GM15510 (cell line): ENCODE measurements around the gene ATP9B.

Experiments used
- POLR2A ChIP-seq: IDR thresholded peaks from 3 replicates; pipeline ENCODE4 v1.6.1; 2011; ENCODE audit warnings: borderline replicate concordance; ENCODE audit not compliant: insufficient read length; ENCODE audit errors: extremely low read depth

Gene ATP9B

DNA sequence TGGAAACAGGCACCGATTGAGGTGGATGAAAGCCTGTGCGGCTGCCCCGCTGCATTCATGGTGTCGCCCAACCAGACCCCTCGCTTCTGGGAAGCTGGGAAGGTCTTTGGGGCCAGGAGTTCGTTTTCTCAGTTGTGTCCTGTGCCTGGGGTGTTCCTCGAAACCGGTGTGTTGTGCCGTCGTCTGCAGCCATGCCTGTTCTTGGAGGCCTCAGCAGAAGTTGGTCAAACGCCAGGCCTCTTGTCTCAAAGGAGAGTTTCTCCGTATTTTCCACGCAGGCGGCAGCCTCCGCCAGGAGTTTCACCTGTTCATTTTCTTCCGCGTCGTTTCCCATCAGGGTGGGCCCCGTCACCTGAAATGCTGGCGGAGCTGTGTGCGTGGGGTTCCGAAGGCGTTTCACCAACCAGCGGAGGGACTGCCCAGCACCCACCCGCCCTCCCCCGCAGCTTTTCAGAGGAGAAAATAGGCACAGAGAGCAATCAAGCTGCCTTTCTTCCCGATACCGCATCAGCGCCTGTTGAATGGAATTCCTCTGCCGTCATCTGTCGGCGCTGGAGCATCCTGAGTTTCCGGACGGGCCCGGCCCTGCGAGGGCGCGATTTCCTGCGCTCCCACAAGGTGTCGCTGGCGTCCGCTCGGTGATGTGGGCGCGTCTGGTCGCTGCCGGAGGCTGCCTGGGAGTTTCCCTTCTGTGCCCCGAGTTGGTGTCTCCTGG, 309.5 kb downstream of the ATP9B start:
- TF ChIP-seq POLR2A, result no peak

DNA sequence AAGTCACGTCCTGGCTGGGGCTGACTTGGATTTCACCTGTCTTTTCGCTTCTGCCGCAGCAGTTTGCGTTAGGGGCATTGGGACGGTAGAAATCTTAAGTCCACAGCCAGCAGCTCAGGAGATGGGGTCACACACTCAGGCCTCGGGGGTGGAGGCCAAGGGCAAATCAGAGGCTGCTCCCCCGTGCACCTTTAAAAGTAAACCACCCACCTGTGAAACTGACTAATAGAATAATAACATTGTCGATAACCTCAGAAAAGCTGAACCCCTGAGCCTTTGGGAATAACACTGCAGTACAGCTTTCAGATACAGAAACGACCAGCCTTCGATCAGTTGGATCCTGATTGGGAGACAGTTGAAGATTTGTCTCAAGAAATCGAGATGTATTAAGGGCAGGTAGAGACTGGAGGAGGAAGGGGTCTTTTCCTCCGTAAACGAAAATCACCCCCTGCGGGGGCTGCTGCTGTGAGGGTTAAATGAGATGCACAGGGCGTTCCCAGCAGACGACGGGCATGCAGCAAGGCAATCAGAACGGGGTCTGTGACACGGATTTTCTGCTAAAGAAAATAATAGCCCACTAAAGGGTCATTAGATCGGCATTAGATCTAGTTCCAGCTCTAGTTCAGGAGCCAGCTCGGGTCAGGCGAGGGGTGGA, 310.2 kb downstream of the ATP9B start:
- no peak for TF ChIP-seq POLR2A

DNA sequence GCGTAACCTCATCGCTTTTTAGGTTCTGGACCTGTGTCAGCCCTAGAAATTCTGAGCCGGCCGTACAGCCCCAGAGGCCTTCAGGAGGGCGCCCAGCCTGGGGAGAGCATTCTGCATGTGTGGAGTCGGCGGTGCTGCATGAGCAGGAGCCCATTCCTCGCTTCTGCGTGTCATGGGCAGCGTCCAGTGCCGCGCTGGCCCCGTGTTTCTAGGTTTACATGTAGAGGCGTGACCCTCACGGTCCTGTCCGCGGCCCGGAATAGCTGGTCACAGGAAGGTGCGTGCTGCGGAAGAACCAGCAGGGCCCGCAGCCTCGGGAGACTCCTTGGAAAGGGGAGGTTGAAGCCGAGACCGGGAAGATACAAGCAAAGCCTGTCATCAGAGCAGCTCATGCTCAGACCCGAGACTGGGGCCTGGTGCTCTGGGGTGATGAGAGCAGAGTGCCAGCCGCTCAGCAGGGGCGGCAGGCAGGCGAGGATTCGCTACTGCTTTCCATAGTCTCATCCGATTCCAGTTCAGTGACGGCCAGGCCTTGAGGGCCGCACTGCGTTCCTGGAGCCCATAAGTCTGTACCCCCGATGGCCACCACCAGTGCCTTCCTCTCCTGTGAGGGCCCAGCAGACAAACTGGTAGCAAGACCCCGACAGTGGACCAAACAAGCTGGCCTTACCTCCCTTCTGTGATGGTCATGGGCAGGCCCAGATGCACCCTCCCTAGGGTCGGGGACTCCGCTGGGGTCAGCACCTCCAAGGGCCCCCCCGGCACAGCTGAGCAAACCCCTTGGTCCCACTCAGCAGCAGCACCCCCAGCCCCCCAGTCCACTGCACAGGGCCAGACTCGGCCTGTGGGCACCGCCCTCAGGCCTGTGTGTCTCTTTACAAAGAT, 311.0 kb downstream of the ATP9B start:
- TF ChIP-seq POLR2A, result no peak

GRCh38 chr18:79380816-79381806, 311.9 kb downstream of the ATP9B start:
- no peak for TF ChIP-seq POLR2A

GRCh38 chr18:79381811-79382311, 312.7 kb downstream of the ATP9B start:
- no peak for TF ChIP-seq POLR2A

- no peak for TF ChIP-seq POLR2A
Measured at GRCh38 chr18:79382681-79383387, 313.6 kb downstream of the ATP9B start.

DNA sequence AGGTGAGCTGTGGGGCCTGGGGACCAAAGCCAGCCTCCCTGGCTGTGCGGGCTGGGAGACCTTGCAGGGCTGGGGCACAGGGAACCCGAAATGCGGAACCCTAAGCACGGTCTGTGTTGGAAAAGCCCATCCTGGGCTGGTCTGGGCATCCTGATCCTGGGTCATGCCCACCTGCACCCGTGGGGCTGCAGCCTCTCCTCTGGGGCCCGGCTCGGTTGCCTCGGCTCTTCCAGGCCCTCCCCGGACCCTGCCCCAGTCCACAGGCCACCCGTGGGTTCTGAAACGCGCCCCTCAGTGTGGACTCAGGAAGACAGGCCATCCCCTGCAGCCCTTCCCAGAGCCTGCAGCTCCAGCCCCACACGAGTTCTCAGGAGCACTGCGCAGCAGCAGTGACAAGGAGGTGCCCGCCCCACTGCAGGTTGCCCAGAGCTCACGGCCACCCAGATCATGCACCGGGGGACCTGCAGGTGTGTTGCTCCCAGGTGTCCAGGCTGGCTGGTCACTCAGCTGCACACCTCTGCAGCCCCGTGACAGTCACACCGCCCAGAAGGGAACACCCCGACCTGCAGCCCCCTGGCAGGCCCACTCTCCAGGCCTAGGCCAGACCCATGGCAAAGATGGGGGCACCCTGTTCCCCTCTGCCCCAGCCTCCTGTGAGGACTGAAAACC, 314.3 kb downstream of the ATP9B start:
- TF ChIP-seq POLR2A, result no peak

DNA sequence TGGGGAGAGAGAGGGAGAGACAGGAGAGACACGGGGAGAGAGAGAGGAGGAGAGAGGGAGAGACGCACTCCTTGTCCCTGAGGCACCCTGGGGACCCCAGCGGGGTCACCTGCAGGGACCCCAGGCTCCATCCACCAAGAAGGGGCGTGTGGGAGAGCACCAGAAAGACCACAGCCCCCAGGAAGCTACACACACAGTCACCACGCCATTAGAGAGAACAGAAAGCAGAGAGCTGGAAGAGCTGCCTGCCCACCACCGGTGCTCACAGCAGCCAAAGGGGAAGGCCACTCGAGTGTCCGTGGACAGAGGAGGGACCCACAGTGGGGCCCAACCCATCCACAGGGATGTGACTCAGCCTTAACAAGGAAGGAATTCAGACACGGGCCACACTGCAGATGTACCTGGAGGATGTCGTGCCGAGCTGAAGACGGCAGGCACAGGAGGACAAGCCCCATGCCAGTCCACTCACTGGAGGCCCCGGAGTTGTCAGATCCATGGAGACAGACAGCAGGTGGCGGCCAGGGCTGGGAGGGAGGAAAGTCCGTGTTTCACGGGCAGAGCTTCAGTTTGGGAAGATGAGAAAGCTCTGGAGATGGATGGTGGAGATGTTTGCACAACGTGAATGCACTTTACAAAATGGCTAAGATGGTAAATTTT, 315.1 kb downstream of the ATP9B start:
- no peak for TF ChIP-seq POLR2A

DNA sequence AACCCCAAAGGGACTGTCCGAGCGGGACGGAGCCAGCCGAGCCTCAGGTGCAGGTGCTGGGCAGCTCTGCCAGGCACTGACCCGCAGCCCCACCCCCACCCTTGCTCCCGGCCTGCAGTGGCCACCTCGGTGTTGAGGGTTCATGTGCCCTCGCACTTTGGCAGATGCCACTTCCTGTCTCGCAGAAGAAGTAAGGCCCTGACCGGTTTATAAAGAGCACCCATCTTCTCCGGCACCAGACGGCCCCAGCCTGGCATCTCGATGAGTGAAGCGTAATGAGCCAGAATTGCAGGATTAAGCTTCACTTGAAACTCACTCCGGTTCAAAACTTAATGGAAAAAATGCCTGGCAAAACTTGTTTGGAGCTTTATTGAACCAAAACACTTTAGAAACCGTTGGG, 315.6 kb downstream of the ATP9B start:
- TF ChIP-seq POLR2A, result no peak

- no peak for TF ChIP-seq POLR2A
Measured at GRCh38 chr18:79385326-79385707, 316.1 kb downstream of the ATP9B start.

- no peak for TF ChIP-seq POLR2A
Measured at GRCh38 chr18:79385708-79386341, 316.6 kb downstream of the ATP9B start.

- TF ChIP-seq POLR2A, result no peak
Measured at GRCh38 chr18:79386547-79386946, 317.4 kb downstream of the ATP9B start.

DNA sequence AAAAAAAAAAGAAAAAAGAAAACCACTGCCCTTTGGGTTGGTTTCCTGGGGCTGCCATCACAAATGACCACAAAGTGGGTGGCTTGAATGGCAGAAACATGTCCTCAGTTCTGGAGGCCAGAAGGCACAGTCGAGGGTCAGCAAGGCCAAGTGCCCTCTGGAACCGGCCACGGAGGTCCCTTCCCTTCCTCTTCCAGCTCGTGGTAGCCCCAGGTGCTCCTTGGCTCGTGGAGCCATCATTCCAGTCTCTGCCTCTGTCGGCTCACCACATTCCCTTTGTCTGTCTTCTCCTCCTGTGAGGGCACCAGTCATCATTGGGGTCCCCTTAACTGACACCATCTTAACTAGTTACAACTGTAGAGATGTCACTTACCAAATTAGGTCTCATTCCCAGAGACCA, 318.0 kb downstream of the ATP9B start:
- no peak for TF ChIP-seq POLR2A

DNA sequence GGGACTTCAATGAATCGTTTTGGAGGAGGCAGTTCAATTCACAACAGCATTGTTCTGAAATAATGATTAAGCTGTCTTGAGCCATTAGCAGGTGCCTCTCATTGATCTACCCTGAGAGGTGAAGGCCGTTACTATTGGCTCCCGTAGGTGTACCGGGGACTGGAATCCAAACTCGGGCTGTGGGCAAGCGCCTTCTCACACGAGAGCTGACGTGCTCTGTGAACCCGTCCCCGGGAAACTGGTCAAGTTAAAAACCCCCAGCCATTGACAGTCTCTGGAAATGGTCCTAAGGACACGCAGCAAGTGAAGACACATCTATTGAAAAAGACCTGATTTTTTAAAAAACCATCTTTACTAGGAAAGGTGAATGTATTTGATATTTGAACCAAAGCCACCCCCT, 318.4 kb downstream of the ATP9B start:
- TF ChIP-seq POLR2A, result no peak
